HG03064 (cell line): ENCODE data around the gene ZP3.
"Not testable (repeated sequence)": the region's sequence is repeated elsewhere in the genome, so short reads cannot be mapped to it uniquely, and the experiment has no call there.

Source experiments
- ATAC-seq: cut with Tn5 transposase; IDR thresholded peaks from one replicate; pipeline ENCODE4 v1.9.1; 2021; ENCODE audit warnings: low read depth; ENCODE audit not compliant: unreplicated experiment

Gene ZP3

GRCh38 chr7:76439120-76439888 is 14.6 kb downstream of the ZP3 start:
- ATAC-seq: not testable (repeated sequence)

DNA sequence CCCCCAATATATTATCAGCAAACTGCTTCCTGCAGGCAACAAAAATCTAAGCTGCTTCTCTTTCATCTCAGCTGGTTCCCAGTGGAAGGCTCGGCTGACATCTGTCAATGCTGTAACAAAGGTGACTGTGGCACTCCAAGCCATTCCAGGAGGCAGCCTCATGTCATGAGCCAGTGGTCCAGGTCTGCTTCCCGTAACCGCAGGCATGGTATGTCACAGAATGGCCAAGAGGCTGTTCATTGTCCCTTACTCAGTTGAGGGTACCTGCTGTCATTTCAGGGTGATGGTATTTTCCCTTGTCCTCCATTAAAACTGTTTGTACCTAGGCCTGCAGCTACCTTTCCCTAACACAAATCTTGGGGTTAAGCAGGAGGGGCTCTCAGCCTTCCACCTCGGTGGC is 15.7 kb downstream of the ZP3 start:
- not testable (repeated sequence) for ATAC-seq

DNA sequence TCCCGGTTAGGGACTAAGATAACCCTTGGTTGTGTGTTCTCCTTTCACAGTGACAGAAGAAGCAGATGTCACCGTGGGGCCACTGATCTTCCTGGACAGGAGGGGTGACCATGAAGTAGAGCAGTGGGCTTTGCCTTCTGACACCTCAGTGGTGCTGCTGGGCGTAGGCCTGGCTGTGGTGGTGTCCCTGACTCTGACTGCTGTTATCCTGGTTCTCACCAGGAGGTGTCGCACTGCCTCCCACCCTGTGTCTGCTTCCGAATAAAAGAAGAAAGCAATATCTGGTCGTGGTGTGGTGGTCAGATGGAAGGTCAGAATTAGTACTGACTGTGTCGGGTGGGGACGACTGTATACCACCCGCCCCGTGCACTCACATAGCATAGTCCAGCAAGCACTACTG is 17.0 kb downstream of the ZP3 start:
- not testable (repeated sequence) for ATAC-seq

DNA sequence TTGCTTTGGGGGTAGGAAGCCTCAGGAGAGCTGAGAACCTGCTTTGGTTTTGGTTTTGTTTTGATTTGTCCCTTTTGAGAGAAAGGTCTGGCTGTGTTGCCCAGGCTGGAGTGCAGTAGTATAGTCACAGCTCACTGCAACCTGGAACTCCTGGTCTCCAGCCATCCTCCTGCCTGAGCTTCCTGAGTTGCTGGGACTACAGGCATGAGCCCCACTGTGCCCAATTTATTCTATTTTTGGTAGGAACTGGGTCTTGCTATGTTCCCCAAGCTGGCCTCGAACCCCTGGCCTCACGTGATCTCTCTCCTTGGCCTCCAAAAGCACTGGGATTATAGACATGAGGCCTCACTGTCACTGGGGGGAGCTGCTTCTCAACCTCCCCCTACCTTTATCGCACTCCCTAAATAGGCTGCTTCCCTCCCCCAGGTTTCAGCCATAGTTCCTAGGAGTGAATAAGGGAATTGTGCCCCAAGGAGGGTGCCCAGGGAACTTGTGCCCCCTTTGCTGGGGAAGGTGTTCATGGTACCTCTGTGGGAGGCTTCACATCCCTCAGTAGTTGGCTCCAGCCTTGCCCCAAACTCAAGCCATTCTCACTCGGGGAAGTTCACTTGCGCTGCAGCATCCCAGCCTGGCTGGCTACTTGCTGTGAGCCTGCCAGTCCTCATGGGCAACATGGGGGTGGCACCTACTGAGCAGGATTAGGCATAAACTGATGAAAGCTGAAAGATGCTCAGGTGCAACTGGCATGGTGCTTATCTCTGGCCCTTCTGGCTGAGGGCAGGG is 18.1 kb downstream of the ZP3 start:
- not testable (repeated sequence) for ATAC-seq

DNA sequence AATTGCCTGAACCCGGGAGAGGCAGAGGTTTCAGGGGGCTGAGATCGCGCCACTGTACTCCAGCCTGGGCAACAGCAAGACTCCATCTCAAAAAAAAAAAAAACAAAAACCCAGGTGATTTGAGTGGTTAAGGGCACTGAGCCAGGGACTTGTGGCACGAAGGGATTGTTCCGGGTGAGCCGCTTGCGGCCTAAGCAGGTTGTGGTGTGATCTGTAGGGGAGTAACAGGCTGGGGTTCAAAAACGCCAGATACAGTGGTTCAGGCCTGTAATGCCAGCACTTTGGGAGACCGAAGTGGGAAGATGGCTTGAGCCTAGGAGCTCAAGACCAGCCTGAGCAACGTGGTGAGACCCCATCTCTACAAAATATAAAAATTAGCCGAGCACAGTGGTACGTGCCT is 19.1 kb downstream of the ZP3 start:
- ATAC-seq: peak; percentile 43

- peak; percentile 64 for ATAC-seq
These were observed 20.8 kb downstream of the ZP3 start for GRCh38 chr7:76445577-76446008.

- not testable (repeated sequence) for ATAC-seq
These were observed 32.3 kb downstream of the ZP3 start for GRCh38 chr7:76457017-76457416.

DNA sequence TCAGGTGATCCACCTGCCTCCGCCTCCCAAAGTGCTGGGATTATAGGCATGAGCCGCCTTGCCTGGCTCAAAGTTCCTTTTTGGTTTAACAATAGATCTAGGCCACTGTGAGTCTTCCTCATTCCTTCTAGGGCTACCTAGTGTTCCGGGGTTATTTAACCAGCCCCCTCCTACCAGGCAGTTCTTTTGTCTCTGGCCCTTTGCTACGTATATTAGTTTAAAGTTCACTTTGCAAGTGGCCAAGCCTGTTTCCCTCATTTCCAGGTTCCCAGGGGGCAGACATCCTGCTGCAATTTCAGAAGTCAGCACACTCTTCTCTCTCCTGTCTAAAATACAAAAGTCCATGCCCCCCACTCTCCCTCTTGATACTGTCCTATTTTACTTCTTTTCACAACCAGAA is 33.8 kb downstream of the ZP3 start:
- not testable (repeated sequence) for ATAC-seq

DNA sequence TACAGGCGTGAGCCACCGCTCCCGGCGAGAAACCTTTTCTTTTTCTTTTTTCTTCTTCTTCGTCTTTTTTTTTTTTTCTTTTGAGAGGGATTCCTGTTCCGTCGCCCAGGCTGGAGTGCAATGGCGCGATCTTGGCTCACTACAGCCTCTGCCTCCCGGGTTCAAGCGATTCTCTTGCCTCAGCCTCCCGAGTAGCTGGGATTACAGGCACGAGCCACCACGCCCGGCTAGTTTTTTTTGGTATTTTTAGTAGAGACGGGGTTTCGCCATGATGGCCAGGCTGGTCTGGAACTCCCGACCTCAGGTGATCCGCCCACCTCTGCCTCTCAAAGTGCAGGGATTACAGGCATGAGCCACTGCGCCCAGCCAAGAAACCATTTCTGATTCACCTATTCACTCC is 36.0 kb downstream of the ZP3 start:
- not testable (repeated sequence) for ATAC-seq

DNA sequence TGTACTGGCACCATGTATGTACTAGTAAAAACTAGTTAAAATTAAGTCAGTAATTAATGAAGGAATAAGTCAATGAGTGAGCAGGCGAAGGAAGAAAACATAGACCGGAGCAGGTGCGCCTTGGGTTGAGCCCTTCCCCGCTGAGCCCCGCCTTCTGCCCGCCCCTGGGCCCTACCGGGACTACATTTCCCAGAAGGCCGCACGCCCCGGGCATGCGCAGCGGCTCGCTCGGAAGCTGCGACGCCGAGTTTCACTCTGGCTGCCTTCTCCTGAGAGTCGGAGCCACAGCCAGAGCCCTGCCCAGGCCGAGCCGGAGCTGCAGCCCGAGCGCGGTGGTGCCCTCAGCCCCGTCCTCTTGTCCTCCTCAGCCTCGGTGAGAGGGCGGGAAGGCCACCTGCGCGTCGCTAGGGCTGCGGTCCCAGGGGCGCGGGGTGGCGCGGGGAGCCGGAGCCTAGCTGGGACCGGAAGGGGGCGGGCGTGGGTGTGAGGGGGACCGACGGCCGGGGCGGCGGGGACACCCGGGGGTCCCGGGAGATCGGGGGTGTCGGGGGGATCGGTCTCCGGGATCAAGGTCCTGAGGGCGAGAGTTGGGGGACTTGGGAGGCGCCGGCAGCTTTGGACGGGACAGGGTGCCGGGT is 36.8 kb downstream of the ZP3 start, which contains the start of gene DTX2:
TSS of gene DTX2 (plus strand) at position 246 of the 638 bp plus-strand sequence. CDS start 18,801 bp downstream, outside the sequence.
- peak; percentile 95 for ATAC-seq

GRCh38 chr7:76462271-76462882 is 37.6 kb downstream of the ZP3 start:
- not testable (repeated sequence) for ATAC-seq

- not testable (repeated sequence) for ATAC-seq
These were observed 40.2 kb downstream of the ZP3 start for GRCh38 chr7:76464959-76465358.

- ATAC-seq: not testable (repeated sequence)
These were observed 41.2 kb downstream of the ZP3 start for GRCh38 chr7:76465950-76466349.

DNA sequence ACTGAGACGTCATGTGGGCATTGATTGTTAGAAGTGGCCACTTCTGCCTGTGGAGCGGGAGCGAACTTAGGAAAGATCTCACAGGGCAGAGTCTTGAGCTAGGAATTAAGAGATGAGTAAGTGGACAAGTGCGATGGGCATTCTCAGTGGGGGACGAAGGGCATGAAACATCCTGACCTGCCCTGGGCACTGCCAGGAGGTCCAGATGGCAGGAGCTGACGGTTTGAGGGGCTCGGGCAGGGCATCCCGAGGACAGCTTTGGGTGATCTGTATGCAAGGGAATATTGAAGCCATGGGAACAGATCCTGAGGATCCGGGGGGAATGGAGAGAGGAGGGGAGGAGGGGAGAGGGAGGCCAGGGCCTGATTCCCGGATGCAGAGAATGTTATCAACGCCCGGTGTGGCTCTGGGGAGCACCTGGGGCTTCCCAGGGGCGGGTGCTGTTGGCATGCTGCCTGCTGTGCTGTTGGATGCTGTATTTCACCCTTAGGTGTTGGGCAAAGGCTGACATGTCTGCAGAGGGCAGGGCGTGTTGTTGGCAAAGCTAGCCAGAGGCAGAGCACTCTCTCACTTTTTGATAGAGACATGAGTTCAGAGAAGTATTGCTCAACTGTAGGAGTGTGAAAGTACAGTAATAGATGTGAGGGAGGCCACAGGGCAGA is 43.1 kb downstream of the ZP3 start:
- not testable (repeated sequence) for ATAC-seq

- ATAC-seq: not testable (repeated sequence)
These were observed 46.9 kb downstream of the ZP3 start for GRCh38 chr7:76471556-76472221.

GRCh38 chr7:76473097-76473496 is 48.3 kb downstream of the ZP3 start:
- ATAC-seq: not testable (repeated sequence)

DNA sequence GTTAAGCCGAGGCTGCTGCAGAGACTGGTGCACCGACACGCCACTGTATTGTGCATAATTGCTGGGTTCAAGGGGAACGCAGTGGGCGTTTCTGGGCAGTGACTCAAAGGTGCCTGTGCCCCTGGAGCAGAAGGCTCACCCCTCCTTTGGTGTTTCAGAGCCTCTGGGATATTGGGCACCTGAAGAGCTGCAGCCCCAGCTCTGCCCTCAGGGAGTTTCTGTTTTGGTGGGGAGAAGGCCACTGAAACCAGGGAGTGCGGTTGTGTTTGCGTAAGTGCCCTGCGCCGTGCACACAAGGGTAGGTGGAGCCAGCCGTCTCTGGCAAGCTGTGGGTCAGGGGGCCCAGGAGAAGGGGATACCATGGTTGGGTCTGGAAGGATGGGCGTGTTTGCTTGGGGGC is 51.5 kb downstream of the ZP3 start:
- not testable (repeated sequence) for ATAC-seq

DNA sequence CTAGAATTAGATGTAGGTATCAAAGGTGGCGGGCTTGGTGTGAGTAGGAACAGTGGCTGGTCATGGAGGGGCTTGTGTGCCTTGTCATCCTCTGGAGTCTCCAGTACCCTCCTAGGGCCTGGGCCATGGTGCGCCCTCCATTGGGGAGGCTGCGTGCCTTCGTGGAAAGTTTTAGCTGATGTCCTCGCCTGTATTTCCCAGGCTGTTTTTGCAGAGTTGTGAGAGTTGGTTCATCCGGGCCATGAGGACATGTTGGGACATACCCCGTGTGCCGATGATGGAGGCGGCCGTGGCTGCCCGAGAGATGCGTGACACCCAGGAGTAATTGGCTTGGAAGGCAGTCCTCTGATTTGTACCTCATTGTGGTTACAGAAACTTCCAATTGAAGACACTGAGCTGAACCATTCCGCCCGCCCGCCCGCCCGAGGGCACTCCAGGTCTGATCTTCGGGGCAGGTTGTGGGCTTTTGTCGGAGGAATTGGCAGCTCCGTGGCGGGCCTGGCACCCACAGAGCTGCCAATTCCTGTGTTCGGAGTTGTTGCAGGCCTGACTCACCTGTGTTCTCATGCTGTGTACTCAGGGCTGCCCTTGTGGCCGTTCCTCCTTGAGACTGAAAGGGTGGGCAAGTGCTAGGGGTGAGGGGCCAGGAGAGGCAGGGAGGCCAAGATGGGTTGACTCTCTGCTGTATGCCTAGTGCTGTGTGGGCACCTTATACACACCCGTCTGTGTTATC is 52.2 kb downstream of the ZP3 start:
- ATAC-seq: not testable (repeated sequence)

- ATAC-seq: not testable (repeated sequence)
These were observed 54.9 kb downstream of the ZP3 start for GRCh38 chr7:76479628-76480027.
